HL-60 (cell line): ENCODE measurements around the gene APLP2.

Source experiments
- CTCF ChIP-seq: IDR thresholded peaks from one replicate; pipeline ENCODE4 v1.5.1; 2011; ENCODE audit warnings: low read length, control low read depth, inconsistent platforms; ENCODE audit not compliant: insufficient read depth
- POLR2AphosphoS5 ChIP-seq: IDR thresholded peaks from 2 replicates; pipeline ENCODE4 v1.6.1; 2012; ENCODE audit warnings: low read depth

- TF ChIP-seq POLR2AphosphoS5 (no peak), CTCF (no peak)
Measured at GRCh38 chr11:130087294-130087926, 17.7 kb downstream of the APLP2 start.
